Measurements from ENCODE around the gene CERT1.

DNA sequence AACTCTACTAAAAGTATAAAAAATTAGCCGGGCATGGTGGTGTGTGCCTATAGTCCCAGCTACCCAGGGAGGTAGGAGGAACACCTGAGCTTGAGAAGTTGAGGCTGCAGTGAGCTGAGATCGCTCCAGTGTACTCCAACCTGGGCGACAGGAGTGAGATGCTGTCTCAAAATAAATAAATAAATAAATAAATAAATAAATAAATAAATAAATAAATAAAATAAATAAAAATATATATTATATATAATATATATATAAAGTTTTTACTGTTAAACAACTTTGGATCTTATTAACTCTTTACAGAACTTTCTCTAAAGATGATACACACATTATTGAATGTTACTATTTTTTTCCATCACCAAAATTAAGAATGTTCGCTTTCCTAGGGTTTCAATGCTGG is 136.0 kb downstream of the CERT1 start:
- TF ChIP-seq CTCF (IDR thresholded peaks at IDR 0.05; ENCODE audit: borderline replicate concordance, extremely low read depth, low read length, poor library complexity, severe bottlenecking) (no peak), EZH2 (IDR thresholded peaks at IDR 0.05; ENCODE audit: borderline replicate concordance, low read depth, low read length, severe bottlenecking) (no peak)

All from DND-41 (cell line).